NCI-H2227 treated with DMSO at 0.1 percent for 48 hours (cell line): ENCODE data around the gene LRG1.

ENCODE experiments used
- DNase-seq: peaks from one replicate; lab custom pipeline; 2025; lab: John Stamatoyannopoulos, UW

The LRG1 gene

GRCh38 chr19:4508698-4509097 is 31.1 kb downstream of the LRG1 start:
- DNase-seq, result no peak

GRCh38 chr19:4507804-4508203 is 32.0 kb downstream of the LRG1 start:
- DNase-seq, result no peak

- DNase-seq, result no peak
Measured at GRCh38 chr19:4507150-4507452, 32.7 kb downstream of the LRG1 start.

- DNase-seq, result no peak
Measured at GRCh38 chr19:4506449-4507149, 33.2 kb downstream of the LRG1 start.

GRCh38 chr19:4505570-4506448 is 34.0 kb downstream of the LRG1 start:
- DNase-seq, result no peak

GRCh38 chr19:4504891-4505569 is 34.8 kb downstream of the LRG1 start:
- no peak for DNase-seq

- no peak for DNase-seq
Measured at GRCh38 chr19:4504297-4504701, 35.5 kb downstream of the LRG1 start.

GRCh38 chr19:4503825-4504170 is 36.0 kb downstream of the LRG1 start:
- no peak for DNase-seq

GRCh38 chr19:4503132-4503824 is 36.6 kb downstream of the LRG1 start:
- DNase-seq, result peak; percentile 11

GRCh38 chr19:4502282-4503131 is 37.3 kb downstream of the LRG1 start:
- no peak for DNase-seq

GRCh38 chr19:4501691-4502090 is 38.1 kb downstream of the LRG1 start:
- no peak for DNase-seq

GRCh38 chr19:4500841-4501591 is 38.8 kb downstream of the LRG1 start:
- DNase-seq, result no peak

- no peak for DNase-seq
Measured at GRCh38 chr19:4499855-4500254, 40.0 kb downstream of the LRG1 start.

GRCh38 chr19:4499318-4499717 is 40.5 kb downstream of the LRG1 start:
- no peak for DNase-seq

GRCh38 chr19:4498694-4499093 is 41.1 kb downstream of the LRG1 start:
- no peak for DNase-seq

GRCh38 chr19:4497770-4498389 is 42.0 kb downstream of the LRG1 start:
- no peak for DNase-seq

- DNase-seq, result no peak
Measured at GRCh38 chr19:4496304-4496703, 43.5 kb downstream of the LRG1 start.

- no peak for DNase-seq
Measured at GRCh38 chr19:4495471-4495870, 44.4 kb downstream of the LRG1 start.

GRCh38 chr19:4494691-4495064 is 45.2 kb downstream of the LRG1 start:
- no peak for DNase-seq

- DNase-seq, result no peak
Measured at GRCh38 chr19:4493929-4494690, 45.7 kb downstream of the LRG1 start.
